GM21529 (cell line): ENCODE results near the gene ATP8A1.
"Not testable (repeated sequence)": the region's sequence is repeated elsewhere in the genome, so short reads cannot be mapped to it uniquely, and the experiment has no call there.

ENCODE experiments used
- ATAC-seq: cut with Tn5 transposase; IDR thresholded peaks from one replicate; pipeline ENCODE4 v1.9.1; 2021; ENCODE audit not compliant: unreplicated experiment

The ATP8A1 gene

GRCh38 chr4:42652529-42653231, 4.2 kb downstream of the ATP8A1 start:
- ATAC-seq = not testable (repeated sequence)

- no peak for ATAC-seq
Observed at GRCh38 chr4:42649870-42650269, 7.0 kb downstream of the ATP8A1 start.

DNA sequence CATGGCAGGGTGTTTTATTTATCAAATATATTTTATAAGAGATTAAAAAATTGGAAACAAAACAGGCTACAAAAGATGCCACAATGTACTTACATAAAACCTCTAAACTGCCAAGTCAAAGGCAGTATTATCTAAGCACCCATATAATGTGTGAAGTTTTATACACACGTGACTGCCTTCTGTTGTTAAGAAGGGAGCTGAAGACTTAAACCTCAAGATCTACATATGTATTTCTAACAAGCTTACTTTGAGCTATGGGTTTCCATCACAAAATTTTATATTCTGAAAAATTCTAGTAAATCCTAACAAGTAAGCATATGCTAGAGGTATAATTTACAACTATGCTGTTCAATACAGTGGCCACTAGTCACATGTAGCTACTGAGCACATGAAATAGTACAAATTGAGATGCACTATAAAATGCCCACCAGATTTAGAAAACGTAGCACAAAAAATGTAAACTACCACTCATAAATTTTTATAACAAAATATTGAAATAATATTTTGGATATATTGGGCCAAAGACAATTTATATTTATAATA, 9.8 kb downstream of the ATP8A1 start:
- no peak for ATAC-seq

GRCh38 chr4:42646013-42646784, 10.7 kb downstream of the ATP8A1 start:
- ATAC-seq = no peak

- no peak for ATAC-seq
Observed at GRCh38 chr4:42644897-42645296, 12.0 kb downstream of the ATP8A1 start.

GRCh38 chr4:42643685-42644084, 13.2 kb downstream of the ATP8A1 start:
- peak; percentile 68 for ATAC-seq

DNA sequence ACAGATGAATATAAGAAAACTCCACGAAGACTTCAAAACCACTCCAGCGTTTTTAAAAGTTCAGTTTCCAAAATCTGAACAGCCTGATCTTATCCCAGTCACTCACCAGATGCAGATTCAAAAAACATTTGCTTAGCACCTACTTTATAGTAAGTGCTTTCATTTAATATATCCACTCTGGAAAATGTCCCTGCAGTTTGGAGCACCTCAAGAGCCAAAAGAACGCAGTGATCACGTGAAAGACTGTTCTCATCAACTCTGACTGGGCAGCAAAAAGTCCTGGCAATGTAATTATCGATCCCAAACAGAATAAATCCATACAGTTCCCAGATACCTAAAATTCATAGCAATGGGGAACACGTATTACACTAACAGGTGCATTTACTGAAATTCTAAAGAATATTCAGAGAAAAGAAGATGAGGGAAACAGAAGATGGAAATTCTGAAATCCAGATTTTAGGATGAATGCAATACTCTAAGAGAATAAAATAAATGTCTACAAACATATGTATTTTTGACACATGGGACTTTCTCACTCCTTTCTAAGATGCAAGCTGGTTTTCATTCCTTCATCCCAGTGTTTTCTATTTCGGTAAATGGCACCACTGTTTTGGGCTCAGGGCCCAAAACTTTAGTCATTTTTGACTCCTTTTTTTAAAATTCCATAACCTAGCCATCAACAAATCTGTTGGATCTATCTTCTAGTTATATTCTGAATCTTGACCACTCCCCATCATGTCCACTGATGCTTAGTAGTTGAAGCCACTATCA, 13.9 kb downstream of the ATP8A1 start:
- no peak for ATAC-seq

- ATAC-seq = no peak
Observed at GRCh38 chr4:42642101-42642797, 14.7 kb downstream of the ATP8A1 start.

GRCh38 chr4:42641656-42642055, 15.2 kb downstream of the ATP8A1 start:
- ATAC-seq = no peak

GRCh38 chr4:42641161-42641560, 15.7 kb downstream of the ATP8A1 start:
- no peak for ATAC-seq

GRCh38 chr4:42640613-42641012, 16.3 kb downstream of the ATP8A1 start:
- no peak for ATAC-seq

- ATAC-seq = peak; percentile 62
Observed at GRCh38 chr4:42638993-42639392, 17.9 kb downstream of the ATP8A1 start.

GRCh38 chr4:42638321-42638720, 18.6 kb downstream of the ATP8A1 start:
- ATAC-seq = no peak

GRCh38 chr4:42637867-42638266, 19.0 kb downstream of the ATP8A1 start:
- ATAC-seq = no peak

- no peak for ATAC-seq
Observed at GRCh38 chr4:42637104-42637503, 19.8 kb downstream of the ATP8A1 start.

DNA sequence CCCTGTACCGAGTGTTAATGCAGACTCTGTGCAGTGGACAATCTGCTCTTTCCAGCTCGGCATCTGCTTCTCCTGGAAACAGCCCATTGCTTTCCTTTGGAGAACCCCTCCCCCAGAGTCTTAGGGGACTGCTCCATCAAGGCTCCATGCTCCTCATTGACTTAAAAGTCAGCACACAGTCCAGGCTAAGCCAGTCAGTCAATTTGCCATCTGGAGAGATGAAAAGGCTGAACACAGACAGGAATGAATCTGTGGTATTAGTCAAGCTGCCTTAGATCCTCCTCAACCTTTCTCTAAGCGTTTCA, 20.3 kb downstream of the ATP8A1 start:
- no peak for ATAC-seq

DNA sequence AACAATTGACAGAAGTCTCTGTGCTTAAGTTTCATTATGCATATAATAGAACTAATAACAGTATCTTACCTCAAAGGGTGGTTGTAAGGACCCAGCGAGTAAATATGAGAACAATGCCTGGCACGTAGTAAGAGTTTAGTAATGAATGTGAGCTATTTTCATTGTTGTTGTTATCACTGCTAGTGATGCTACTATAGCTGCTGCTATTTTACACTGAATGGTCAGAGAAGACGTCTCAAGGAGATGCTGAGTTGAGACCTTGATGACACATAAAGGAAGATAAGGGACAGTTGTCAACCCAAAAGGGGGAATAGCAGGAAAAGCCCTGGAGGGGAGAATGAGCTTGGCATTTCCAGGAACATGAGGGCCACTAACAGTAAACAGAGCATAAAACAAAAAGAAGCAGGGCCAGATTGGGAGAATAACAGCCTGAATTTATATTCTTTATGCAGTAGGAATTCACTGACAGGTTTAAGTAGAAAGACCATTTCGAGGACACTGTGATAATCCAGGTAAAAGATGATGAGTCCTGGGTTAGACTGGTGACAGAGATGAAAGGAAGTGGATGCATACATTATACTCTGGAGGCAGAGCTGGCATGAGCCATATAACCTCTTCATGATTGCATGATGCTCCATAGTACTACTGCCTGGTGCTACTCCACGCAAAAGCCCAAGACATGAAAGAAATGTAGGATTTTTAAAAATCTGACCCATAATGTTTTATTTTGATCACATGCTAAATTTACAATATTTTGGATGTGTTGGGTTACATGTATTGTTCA, 23.1 kb downstream of the ATP8A1 start:
- peak; percentile 68 for ATAC-seq

GRCh38 chr4:42632653-42633382, 24.1 kb downstream of the ATP8A1 start:
- ATAC-seq = no peak

DNA sequence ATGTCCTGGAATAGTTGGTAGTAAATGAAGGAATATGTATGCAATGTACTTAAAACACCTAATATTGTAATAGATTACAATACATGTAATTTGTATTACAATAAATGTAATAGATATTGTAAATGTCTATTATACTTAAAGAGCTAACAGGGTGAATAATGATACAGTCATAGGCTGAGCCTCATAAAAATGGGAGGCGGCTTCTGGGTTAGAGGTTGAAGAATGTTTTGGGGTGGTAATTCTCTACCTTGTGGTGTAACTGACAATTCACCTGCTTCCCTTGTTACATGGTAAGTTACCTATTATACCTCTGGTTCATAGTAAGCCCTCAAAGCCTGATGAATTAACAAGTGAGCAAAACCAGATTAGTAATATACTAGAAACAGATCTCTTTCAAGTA, 26.0 kb downstream of the ATP8A1 start:
- ATAC-seq = no peak

- no peak for ATAC-seq
Observed at GRCh38 chr4:42628740-42629139, 28.2 kb downstream of the ATP8A1 start.
